ENCODE results near the gene NRXN3.

- TF ChIP-seq CTCF (conservative IDR thresholded peaks at IDR 0.05; ENCODE audit: low read depth in 2 of 2), result no peak
- TF ChIP-seq EZH2 (IDR thresholded peaks at IDR 0.05; ENCODE audit: low read depth, unreplicated experiment), result no peak
- no peak for TF ChIP-seq POLR2AphosphoS5 (IDR thresholded peaks at IDR 0.05; ENCODE audit: low read depth)
- TF ChIP-seq, protein P1, sequence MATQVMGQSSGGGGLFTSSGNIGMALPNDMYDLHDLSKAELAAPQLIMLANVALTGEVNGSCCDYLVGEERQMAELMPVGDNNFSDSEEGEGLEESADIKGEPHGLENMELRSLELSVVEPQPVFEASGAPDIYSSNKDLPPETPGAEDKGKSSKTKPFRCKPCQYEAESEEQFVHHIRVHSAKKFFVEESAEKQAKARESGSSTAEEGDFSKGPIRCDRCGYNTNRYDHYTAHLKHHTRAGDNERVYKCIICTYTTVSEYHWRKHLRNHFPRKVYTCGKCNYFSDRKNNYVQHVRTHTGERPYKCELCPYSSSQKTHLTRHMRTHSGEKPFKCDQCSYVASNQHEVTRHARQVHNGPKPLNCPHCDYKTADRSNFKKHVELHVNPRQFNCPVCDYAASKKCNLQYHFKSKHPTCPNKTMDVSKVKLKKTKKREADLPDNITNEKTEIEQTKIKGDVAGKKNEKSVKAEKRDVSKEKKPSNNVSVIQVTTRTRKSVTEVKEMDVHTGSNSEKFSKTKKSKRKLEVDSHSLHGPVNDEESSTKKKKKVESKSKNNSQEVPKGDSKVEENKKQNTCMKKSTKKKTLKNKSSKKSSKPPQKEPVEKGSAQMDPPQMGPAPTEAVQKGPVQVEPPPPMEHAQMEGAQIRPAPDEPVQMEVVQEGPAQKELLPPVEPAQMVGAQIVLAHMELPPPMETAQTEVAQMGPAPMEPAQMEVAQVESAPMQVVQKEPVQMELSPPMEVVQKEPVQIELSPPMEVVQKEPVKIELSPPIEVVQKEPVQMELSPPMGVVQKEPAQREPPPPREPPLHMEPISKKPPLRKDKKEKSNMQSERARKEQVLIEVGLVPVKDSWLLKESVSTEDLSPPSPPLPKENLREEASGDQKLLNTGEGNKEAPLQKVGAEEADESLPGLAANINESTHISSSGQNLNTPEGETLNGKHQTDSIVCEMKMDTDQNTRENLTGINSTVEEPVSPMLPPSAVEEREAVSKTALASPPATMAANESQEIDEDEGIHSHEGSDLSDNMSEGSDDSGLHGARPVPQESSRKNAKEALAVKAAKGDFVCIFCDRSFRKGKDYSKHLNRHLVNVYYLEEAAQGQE (IDR thresholded peaks at IDR 0.05; ENCODE audit: unreplicated experiment), result no peak
Observed at GRCh38 chr14:78135450-78135891, 34.7 kb upstream of the NRXN3 start.

Data from GM23338 (cell line).